ENCODE data around the gene AGR3.

GRCh38 chr7:16813232-16813616, 68.6 kb downstream of the AGR3 start:
- no peak for TF ChIP-seq RAD21 (IDR thresholded peaks at IDR 0.05; ENCODE audit: low read depth)
- TF ChIP-seq CREB1 (IDR thresholded peaks at IDR 0.05; ENCODE audit: low read depth), result no peak
- TF ChIP-seq EP300 (IDR thresholded peaks at IDR 0.05; ENCODE audit: borderline replicate concordance), result no peak
- TF ChIP-seq MAX (IDR thresholded peaks at IDR 0.05), result no peak
- no peak for TF ChIP-seq REST (IDR thresholded peaks at IDR 0.05; ENCODE audit: low read depth)
- TF ChIP-seq TEAD4 (IDR thresholded peaks at IDR 0.05), result no peak
- no peak for TF ChIP-seq CEBPB (IDR thresholded peaks at IDR 0.05)
- no peak for TF ChIP-seq TAF1 (IDR thresholded peaks at IDR 0.05; ENCODE audit: low read depth)
- no peak for TF ChIP-seq YY1 (IDR thresholded peaks at IDR 0.05; ENCODE audit: low read depth)
- no peak for TF ChIP-seq FOXM1 (IDR thresholded peaks at IDR 0.05; ENCODE audit: borderline replicate concordance, low read depth)
- no peak for TF ChIP-seq TCF12 (IDR thresholded peaks at IDR 0.05; ENCODE audit: low read depth)
- TF ChIP-seq EGR1 (IDR thresholded peaks at IDR 0.05), result no peak
- TF ChIP-seq NFIC (IDR thresholded peaks at IDR 0.05), result no peak

Measured in Ishikawa (cell line).